HG03565 (cell line): ENCODE results near the gene GAL3ST3.
"Not testable (repeated sequence)": the region's sequence is repeated elsewhere in the genome, so short reads cannot be mapped to it uniquely, and the experiment has no call there.

ENCODE experiments used
- ATAC-seq: cut with Tn5 transposase; IDR thresholded peaks from one replicate; pipeline ENCODE4 v1.9.1; 2021; ENCODE audit warnings: mild to moderate bottlenecking, moderate library complexity; ENCODE audit not compliant: unreplicated experiment

GAL3ST3 gene

DNA sequence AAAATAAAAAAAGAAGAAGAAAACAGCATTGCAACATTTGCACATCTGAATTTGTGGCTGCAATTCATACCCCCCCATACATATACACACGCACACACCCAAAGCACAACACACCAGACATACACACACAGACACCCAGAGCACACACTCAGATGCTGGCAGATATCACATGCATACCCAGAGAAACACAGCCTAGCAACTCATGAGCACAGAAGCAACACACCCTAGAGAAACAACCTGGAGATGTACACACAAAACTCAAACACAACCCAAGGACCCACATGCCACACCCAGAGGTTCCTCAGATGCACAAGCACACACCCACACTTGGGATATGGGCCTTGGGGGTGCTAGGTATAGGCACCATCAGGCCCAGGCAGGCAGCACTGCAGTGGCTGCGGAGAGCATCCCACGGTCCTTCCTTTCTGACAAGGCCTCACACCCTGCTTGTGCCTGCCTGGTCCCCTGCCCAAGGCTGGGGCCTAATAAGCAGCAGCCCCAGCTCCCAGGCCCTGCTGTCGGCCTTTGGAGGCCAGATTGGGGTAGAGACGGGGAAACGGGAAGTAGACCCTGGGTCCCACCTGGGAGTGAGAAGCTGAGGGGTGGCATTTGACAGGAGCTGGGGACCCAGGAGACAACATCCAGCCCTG is 34.0 kb downstream of the GAL3ST3 start:
- ATAC-seq = no peak

GRCh38 chr11:66013762-66014100 is 35.2 kb downstream of the GAL3ST3 start:
- no peak for ATAC-seq

- no peak for ATAC-seq
These were observed 35.8 kb downstream of the GAL3ST3 start for GRCh38 chr11:66012946-66013761.

GRCh38 chr11:66012371-66012945 is 36.5 kb downstream of the GAL3ST3 start:
- no peak for ATAC-seq

GRCh38 chr11:66011785-66012303 is 37.1 kb downstream of the GAL3ST3 start, which contains the start of gene CST6:
Gene CST6, plus strand, starts transcription at chr11:66012008. Its CDS starts 37 bp downstream, at chr11:66012045.
- no peak for ATAC-seq

GRCh38 chr11:66011239-66011784 is 37.6 kb downstream of the GAL3ST3 start:
- no peak for ATAC-seq

DNA sequence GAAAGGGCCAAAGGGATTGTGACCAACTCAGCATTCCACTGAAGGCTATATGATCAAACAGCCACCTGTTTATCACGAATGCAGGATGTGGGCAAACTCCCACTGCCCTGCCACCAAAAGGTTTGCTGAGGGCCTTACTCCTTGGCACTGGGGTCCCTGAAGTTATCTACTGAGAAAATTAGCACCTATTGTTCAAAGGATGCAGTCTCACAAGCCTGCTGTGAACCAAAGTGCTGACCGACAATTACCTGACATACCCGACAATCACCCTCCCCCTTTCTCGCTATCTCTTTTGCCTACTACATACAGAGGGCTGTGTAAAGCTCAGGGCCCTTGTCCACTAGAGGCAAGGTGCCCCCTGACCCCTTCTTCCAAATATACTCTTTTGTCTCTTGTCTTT is 38.9 kb downstream of the GAL3ST3 start:
- not testable (repeated sequence) for ATAC-seq

DNA sequence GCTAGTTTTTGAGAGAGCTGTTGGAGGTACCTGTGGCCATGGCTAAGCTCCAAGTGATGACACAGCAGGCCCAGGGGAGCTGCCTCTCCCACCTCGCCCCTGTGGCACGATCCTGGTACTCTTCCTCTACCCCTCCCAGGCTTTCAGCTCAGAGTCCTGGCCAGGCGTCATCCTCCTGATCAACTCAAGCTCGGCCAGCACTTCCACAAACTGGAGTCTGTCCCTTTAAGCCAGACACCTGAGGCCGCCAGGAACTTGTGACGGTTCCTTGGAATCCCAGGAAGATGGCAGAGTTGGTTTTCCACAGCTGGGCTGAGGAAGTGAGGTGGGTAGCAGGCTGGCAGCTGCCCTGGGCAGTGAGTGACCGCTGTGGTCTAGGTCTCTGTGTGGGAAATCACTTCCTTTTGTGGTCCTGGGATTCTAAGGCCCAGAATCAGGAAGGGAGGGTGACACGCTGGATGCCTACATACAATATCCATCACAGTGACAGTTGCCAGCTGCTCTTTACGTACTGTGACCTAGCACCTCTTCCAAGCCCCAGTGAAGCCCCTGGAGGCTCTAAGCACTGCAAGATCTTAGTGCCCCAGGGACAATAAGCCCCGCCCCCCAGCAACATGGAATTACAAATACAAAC is 40.4 kb downstream of the GAL3ST3 start:
- no peak for ATAC-seq

DNA sequence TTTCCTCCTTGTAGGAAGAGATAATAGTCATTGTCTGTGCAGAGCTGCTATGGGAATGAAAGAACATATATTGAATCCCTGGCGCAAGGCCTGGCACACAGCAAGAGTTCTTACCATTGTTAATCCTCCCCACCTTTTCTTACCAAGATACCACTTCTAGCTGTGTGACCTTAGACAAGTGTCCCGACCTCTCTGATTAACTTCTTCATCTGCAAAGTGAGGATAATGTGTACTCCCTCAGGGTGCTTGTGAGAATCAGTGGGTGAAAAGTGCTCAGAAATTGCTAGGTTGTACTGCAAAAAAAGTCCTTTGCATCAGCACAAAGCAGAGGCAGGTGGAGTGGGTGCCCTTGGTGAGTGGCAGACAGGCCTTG is 40.9 kb downstream of the GAL3ST3 start:
- ATAC-seq = no peak

DNA sequence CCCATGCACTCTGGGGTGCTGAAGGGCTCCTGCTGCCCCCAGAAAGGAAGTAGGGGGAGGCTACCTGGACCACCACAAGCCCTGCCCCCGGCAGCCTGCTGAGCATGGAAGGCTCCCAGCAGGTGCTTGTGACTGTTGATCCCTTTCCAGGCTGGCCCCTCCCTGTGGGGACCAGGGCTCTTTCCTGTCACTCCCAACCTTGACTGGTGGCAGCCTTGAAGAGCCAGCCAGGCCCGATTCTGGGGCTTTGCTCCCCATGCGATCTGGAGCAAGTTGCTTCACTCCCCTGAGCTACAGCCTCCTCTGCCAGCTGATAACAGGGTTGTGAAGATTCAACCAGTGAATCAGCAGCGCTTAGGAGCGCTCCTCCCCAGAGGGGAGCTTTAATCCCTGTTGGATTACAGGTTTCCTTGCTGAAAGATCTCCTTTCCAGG is 41.7 kb downstream of the GAL3ST3 start:
- ATAC-seq = no peak

DNA sequence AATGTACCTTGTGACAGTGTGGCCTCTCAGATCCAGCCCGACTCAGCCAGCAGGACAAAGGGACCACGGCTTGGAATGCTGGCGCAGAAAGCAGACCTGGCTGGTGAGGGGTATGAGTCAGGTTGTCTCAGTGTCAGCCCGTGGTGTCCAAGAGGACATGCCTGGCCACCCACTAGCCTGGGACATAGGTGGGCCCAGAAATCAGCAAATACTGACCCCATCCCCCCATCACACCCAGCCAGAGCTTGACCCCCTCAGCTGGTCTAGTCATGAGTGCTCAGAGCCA is 42.1 kb downstream of the GAL3ST3 start:
- no peak for ATAC-seq

GRCh38 chr11:66006134-66006890 is 42.6 kb downstream of the GAL3ST3 start:
- no peak for ATAC-seq

DNA sequence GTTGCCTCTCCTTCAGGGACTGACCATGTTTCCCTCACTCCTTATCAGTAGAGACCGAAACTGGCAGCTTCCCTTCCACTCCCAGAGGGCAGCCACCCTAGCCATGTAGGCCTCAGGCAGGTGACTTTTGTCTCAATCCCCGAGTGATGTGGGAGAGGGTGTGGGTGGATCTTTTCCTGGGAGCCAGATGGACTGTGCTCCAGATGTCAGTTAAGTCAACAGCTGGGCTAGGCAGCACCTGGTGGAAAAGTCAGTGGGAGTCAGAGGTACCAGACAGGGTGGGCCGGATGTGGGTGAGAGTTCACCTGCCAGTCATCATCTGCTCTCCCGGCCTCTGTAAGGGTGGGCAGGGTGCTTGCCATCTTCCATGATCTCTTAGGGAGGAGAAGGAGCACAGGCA is 44.8 kb downstream of the GAL3ST3 start:
- ATAC-seq = no peak

- ATAC-seq = no peak
These were observed 45.7 kb downstream of the GAL3ST3 start for GRCh38 chr11:66003291-66003690.

DNA sequence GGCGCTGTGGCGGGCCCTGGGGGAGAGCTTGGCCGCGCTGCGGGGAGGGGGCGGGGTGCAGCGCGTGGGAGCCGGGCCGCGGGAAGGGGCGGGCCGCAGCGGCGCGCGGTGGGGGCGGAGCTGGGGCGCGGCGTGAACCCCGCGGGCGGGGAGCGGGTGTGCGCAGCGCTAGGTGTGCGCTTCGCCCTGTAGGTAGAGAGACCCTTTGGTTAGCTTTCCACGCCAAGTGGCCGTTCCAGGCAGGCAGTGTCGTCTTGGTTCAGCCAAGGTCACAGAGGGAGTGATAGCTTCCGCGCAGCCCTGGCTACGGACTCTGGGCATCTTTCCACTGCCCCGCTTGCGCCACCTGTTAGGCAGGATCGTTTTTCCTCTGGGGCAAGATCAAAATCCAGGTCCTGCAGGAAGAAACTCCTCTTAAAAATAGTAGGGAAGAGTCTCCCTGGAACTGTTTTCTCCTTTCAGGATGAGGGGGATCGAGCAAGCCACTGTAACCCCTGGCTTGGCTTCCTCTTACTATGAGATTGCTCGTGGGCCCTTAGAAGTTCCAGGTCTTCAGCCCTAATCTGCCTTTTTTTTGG is 46.2 kb downstream of the GAL3ST3 start:
- ATAC-seq = peak; percentile 42

- peak; percentile 61 for ATAC-seq
These were observed 46.9 kb downstream of the GAL3ST3 start, which contains the start of the genes BANF1 and EIF1AD for GRCh38 chr11:66001942-66002647. Gene BANF1, plus strand, starts transcription at chr11:66002503. Its CDS starts 748 bp downstream, at chr11:66003251. Gene EIF1AD, minus strand, starts transcription at chr11:66002157. Its CDS starts 1,768 bp downstream, at chr11:66000389.

- no peak for ATAC-seq
These were observed 51.7 kb downstream of the GAL3ST3 start for GRCh38 chr11:65997286-65997685.

DNA sequence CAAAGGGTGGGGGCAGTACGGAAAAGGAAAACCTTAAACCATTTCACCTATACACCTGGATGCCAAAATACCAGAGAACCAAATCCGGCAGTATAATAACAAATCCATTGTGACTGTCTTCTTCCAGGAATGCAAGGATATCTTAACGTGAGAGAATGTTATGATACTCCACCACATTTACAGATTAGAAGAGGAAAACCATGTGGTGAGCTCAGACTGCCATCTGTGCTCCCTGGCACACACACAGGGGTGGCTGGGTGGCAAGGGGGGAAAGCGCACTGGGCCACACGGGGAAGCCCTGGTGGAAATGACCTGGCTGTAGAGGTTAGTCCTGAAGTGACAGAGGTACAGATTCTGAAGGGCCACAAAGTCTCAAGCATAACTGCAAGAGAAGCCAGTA is 56.9 kb downstream of the GAL3ST3 start:
- ATAC-seq = no peak
